ENCODE measurements around the gene GREB1L. TPM values are rescaled to one million over a fixed set of nuclear protein-coding genes. Genes with fewer than 3 reads are reported as not detected.

Gene GREB1L
- total and polyA plus RNA-seq, 9 of the 15 experiments (the other 6 are each of a cell fraction or from before 2014, with no cell fraction given) = 0.03 TPM; not detected in 8

DNA sequence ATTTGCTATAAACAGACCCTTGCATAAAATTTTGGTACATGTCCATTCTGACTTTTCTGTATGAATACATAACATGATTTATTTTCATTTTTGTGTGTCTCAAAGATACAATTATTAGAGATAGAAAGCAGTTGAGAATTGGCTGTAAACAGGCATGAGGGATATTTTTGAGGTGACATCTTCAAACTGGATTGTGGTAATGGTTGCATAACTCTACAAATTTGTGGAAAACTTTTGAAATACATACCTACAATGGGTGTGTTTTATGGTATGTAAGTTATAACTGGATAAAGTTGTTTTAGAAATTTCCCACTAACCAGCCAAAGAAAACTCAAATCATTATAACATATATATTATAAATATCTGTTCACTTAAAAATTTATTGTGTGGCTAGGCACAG, 39.6 kb downstream of the GREB1L start (continued):
- no peak for TF ChIP-seq RBM15 (IDR thresholded peaks at IDR 0.05; ENCODE audit: insufficient read depth, low read length)
- no peak for TF ChIP-seq LARP7 (IDR thresholded peaks at IDR 0.05)
- no peak for TF ChIP-seq ZC3H4 (CRISPR knock-in tag; IDR thresholded peaks at IDR 0.05; ENCODE audit: borderline replicate concordance)
- TF ChIP-seq SMAD2 (IDR thresholded peaks at IDR 0.05; ENCODE audit: low read depth, low read length) = no peak
- no peak for TF ChIP-seq NFIX (CRISPR knock-in tag; IDR thresholded peaks at IDR 0.05; ENCODE audit: low read depth)
- no peak for TF ChIP-seq PYGO2 (tag; IDR thresholded peaks at IDR 0.05)
- TF ChIP-seq, protein P1, sequence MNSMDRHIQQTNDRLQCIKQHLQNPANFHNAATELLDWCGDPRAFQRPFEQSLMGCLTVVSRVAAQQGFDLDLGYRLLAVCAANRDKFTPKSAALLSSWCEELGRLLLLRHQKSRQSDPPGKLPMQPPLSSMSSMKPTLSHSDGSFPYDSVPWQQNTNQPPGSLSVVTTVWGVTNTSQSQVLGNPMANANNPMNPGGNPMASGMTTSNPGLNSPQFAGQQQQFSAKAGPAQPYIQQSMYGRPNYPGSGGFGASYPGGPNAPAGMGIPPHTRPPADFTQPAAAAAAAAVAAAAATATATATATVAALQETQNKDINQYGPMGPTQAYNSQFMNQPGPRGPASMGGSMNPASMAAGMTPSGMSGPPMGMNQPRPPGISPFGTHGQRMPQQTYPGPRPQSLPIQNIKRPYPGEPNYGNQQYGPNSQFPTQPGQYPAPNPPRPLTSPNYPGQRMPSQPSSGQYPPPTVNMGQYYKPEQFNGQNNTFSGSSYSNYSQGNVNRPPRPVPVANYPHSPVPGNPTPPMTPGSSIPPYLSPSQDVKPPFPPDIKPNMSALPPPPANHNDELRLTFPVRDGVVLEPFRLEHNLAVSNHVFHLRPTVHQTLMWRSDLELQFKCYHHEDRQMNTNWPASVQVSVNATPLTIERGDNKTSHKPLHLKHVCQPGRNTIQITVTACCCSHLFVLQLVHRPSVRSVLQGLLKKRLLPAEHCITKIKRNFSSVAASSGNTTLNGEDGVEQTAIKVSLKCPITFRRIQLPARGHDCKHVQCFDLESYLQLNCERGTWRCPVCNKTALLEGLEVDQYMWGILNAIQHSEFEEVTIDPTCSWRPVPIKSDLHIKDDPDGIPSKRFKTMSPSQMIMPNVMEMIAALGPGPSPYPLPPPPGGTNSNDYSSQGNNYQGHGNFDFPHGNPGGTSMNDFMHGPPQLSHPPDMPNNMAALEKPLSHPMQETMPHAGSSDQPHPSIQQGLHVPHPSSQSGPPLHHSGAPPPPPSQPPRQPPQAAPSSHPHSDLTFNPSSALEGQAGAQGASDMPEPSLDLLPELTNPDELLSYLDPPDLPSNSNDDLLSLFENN (IDR thresholded peaks at IDR 0.05; ENCODE audit: low read depth in 2 of 2, low read length in 2 of 2) = no peak
- no peak for TF ChIP-seq ZNF324 (CRISPR knock-in tag; IDR thresholded peaks at IDR 0.05)

DNA sequence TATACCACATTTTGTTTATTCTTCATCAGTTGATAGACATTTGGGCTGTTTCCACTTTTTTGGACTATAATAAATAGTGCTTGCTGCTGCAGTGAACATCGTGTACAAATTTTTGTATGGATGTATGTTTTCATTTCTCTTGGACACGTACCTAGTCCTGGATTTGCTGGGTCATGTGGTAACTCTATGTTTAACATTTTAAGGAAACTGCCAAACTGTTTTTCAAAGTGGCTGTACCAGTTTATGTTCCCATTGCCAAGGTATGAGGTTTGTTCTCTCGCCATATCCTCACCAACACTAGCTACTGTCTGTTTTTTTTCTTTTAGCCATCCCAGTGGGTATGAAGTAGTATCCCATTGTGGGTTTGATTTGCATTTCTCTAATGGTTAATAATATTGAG, 42.5 kb downstream of the GREB1L start:
- no TSS peak for BruUV-seq (replicated peaks)
- no peak for TF ChIP-seq ZNF316 (IDR thresholded peaks at IDR 0.05)
- TF ChIP-seq, protein P2, sequence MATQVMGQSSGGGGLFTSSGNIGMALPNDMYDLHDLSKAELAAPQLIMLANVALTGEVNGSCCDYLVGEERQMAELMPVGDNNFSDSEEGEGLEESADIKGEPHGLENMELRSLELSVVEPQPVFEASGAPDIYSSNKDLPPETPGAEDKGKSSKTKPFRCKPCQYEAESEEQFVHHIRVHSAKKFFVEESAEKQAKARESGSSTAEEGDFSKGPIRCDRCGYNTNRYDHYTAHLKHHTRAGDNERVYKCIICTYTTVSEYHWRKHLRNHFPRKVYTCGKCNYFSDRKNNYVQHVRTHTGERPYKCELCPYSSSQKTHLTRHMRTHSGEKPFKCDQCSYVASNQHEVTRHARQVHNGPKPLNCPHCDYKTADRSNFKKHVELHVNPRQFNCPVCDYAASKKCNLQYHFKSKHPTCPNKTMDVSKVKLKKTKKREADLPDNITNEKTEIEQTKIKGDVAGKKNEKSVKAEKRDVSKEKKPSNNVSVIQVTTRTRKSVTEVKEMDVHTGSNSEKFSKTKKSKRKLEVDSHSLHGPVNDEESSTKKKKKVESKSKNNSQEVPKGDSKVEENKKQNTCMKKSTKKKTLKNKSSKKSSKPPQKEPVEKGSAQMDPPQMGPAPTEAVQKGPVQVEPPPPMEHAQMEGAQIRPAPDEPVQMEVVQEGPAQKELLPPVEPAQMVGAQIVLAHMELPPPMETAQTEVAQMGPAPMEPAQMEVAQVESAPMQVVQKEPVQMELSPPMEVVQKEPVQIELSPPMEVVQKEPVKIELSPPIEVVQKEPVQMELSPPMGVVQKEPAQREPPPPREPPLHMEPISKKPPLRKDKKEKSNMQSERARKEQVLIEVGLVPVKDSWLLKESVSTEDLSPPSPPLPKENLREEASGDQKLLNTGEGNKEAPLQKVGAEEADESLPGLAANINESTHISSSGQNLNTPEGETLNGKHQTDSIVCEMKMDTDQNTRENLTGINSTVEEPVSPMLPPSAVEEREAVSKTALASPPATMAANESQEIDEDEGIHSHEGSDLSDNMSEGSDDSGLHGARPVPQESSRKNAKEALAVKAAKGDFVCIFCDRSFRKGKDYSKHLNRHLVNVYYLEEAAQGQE (IDR thresholded peaks at IDR 0.05; ENCODE audit: borderline replicate concordance) = no peak
- TF ChIP-seq, protein P2 (CRISPR knock-in tag; IDR thresholded peaks at IDR 0.05; ENCODE audit: low read depth) = no peak
- TF ChIP-seq ZNF764 (CRISPR knock-in tag; IDR thresholded peaks at IDR 0.05; ENCODE audit: low read depth) = no peak

More for the DNA sequence above, 42.5 kb downstream of the GREB1L start:
- CTCF ChIA-PET (ENCODE audit: low intra/inter-chr PET ratio) = no interaction called here
- Histone ChIP-seq H3K9me3 (replicated peaks; ENCODE audit: control insufficient read depth, insufficient read depth, low read depth, low read length) (no peaks in the 10 kb centered on the region), H4K20me1 (replicated peaks; ENCODE audit: control insufficient read depth, insufficient read depth, low read length) (no peaks in the 10 kb centered on the region), H2AFZ (ENCODE audit: low read depth, low read length) (no peak overlapping the region), H3K4me2 (ENCODE audit: insufficient read depth, low read length) (no peak overlapping the region), H3K4me3 (no peak overlapping the region), H3K4me1 (replicated peaks in 1 of 2; ENCODE audit: control insufficient read depth in 2 of 2, insufficient read depth in 2 of 2, low read length in 2 of 2) (no peaks in the 10 kb centered on the region), H3K27me3 (ENCODE audit: control insufficient read depth in 2 of 2, insufficient read depth in 2 of 2, low read length in 2 of 2) (no peaks in the 10 kb centered on the region), H3K79me2 (ENCODE audit: control insufficient read depth, insufficient read depth, low read length) (no peaks in the 10 kb centered on the region), H3K9me1 (ENCODE audit: control insufficient read depth, insufficient read depth, low read length) (no peaks in the 10 kb centered on the region), H3K27ac (ENCODE audit: extremely low read depth, low read depth, low read length) (no peak overlapping the region), H3K9ac (ENCODE audit: insufficient read depth in 1 of 2, low read depth in 2 of 2, low read length in 2 of 2) (no peak overlapping the region), H3K36me3 (ENCODE audit: control insufficient read depth, insufficient read depth, low read length) (no peaks in the 10 kb centered on the region)
- FAIRE-seq (no peak), DNase-seq (ENCODE audit: extremely low read depth in 1 of 4, low spot score in 3 of 4) (no peak), ATAC-seq (no peak)
- POLR2A ChIA-PET = no interaction called here
- WGBS (ENCODE audit: insufficient coverage, low coverage, missing lambda C conversion rate) = 0% methylated on average over 3 of the region's 3 CpGs
- intact Hi-C loops (cut with micrococcal nuclease) (loop anchor here (10.0 kb wide), 1 partner anchor 50 kb away; no protein-coding TSS in a partner anchor), in situ Hi-C loops (cut with MboI) (no loop called here)
